GM19328 (cell line): ENCODE results near the gene TBPL1.
A peak's percentile ranks its signal among the peaks of the same experiment; 100 is the strongest.
"Not testable (repeated sequence)": the region's sequence is repeated elsewhere in the genome, so short reads cannot be mapped to it uniquely, and the experiment has no call there.

Experiments
- ATAC-seq: cut with Tn5 transposase; IDR thresholded peaks from one replicate; pipeline ENCODE4 v1.9.1; 2021; ENCODE audit warnings: mild to moderate bottlenecking, moderate library complexity; ENCODE audit not compliant: unreplicated experiment

Gene TBPL1

DNA sequence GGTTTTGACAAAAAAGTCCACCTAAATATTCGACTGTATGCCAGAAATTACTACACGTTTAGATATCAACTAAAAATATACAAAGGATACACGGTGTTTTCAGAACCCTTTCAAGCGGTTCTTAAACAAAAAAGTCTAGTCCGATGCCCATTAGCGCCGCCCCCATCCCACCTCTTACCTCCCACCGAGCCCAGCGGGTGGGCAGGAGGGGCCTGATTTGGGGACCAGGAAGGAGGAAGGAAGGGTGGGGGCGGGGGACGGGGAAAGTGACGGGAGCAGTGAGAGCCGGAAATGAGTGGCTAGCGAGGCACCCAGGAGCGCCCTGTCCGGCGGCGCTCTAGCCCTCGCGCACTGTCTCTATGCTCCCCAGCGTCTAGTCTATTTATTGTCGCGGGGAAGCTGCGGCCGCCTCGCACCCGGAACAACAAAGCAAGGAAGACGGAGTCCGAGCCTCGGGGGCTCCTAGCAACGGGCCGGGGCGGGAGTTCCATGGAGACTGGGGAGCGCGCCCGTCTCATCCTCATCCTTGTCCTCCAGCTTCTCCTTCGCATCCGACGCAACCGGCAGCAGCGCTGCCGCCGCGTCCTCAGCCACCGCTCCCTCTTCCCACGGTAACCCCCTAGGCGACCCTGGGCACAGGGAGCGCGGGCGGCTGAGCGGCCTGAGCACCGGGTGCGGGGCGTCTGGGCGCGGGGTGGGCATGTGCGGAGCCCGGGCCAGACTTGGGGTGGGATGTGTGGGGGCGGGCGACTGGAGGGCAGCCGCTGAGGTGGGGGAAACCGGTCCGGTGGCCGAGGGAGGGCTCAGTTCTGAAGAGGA lies at the start of gene TBPL1:
TBPL1 (plus strand) TSS at position 410 of the 819 bp plus-strand sequence. CDS start 26,902 bp downstream, outside the sequence.
- ATAC-seq = peak; percentile 81

GRCh38 chr6:133903855-133904254 lies 49.2 kb upstream of the TBPL1 start:
- no peak for ATAC-seq

GRCh38 chr6:133906050-133906449 lies 47.0 kb upstream of the TBPL1 start:
- ATAC-seq = no peak

- ATAC-seq = peak; percentile 65
Measured at GRCh38 chr6:133916650-133917151, 36.3 kb upstream of the TBPL1 start.

DNA sequence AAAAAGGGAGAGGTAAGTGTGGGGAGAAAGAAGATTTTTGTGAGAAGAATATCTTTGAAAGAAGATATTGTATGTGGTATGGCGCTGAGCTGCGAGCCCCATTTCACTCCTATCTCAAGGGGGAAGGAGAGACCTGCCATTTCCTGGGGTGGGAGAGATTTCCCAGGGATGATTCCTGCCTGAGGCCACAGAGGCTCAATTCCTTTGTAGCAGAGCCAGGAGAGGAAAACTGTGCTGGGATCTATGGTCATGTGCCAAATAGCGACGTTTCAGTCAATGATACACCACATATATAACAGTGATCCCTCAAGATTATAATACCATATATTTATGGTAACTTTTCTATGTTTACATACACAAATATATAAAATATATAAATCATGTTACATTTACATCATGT lies 35.2 kb upstream of the TBPL1 start:
- no peak for ATAC-seq

DNA sequence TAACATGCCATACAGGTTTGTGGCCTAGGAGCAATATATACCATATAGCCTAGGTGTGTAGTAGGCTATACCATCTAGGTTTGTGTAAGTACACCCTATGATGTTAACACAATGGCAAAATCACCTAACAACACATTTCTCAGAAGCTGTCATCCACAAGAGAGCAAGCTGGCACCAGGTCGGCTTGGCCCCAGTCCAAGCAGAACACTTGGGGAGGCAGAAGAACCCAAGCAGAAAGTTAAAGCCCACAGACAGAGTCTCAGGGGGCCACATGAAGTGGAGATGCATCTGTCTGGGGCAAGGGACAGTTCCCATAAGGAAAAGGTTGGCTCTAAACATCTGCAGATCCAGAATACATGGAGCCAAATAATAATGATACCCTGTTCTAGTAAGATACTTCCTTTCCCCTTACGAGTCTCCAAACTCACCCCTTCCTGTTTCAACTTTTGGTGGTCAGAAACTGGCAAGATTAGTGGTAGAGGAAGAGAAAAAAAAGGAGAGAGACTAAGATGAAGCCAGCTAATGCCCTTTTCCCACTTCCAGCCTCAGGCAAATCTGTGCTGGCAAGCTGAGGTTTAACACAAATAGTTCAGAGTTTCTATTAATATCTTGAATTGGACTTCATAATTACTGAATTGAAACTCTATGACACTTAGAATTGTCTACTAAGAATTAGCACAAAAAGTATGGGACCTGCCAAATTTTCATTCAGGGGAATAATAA lies 34.7 kb upstream of the TBPL1 start:
- ATAC-seq = no peak

- ATAC-seq = no peak
Measured at GRCh38 chr6:133919362-133919761, 33.7 kb upstream of the TBPL1 start.

- no peak for ATAC-seq
Measured at GRCh38 chr6:133921249-133921859, 31.7 kb upstream of the TBPL1 start.

GRCh38 chr6:133923938-133924593 lies 29.0 kb upstream of the TBPL1 start:
- ATAC-seq = peak; percentile 87

DNA sequence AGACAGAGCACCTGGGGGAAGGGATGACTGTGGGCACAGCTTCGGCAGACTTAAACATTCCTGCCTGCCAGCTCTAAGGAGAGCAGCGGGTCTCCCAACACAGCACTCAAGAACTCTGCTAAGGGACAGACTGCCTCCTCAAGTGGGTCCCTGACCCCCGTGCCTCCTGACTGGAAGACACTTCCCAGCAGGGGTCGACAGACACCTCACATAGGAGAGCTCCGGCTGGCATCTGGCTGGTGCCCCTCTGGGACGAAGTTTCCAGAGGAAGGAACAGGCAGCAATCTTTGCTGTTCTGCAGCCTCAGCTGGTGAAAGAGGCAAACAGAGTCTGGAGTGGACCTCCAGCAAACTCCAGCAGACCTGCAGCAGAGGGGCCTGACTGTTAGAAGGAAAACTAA lies 21.8 kb upstream of the TBPL1 start:
- ATAC-seq = not testable (repeated sequence)

GRCh38 chr6:133936352-133936751 lies 16.7 kb upstream of the TBPL1 start:
- ATAC-seq = not testable (repeated sequence)

DNA sequence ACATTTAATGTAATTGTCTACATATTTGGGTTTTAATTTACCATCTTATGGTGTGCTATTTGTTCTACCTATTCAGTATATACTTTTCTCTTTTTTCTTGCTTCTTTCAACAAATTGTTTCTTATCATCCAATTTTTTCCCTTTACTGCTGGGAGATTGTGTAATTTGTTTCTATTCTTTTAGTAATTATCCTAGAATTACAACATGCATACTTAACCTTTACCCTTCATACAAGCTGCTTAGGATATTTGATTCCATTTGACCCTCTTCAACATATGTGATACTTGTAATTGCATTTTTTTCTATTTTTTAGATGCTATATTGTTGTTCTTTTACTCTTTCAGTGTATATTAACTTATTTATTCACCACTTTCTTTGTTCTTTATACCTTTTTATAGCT lies 15.1 kb upstream of the TBPL1 start:
- no peak for ATAC-seq

DNA sequence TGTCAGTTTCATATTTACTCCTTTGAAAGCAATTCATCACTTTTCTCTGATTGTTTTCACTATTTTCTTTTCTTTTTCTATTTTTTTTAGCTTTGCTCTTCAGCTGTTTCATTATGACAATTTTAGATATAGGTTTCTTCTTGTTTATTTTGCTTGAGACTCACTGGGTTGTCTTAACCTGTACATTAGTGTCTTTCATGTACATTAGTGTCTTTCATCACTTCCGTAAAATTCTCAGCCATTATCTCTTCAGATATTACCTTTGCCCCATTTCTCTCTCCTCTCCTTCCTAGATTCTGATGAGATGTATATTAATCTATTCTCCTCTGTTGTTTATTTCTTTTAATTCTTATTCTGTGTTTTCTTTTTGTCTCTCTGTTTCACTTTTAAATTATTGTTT lies 14.5 kb upstream of the TBPL1 start:
- no peak for ATAC-seq

DNA sequence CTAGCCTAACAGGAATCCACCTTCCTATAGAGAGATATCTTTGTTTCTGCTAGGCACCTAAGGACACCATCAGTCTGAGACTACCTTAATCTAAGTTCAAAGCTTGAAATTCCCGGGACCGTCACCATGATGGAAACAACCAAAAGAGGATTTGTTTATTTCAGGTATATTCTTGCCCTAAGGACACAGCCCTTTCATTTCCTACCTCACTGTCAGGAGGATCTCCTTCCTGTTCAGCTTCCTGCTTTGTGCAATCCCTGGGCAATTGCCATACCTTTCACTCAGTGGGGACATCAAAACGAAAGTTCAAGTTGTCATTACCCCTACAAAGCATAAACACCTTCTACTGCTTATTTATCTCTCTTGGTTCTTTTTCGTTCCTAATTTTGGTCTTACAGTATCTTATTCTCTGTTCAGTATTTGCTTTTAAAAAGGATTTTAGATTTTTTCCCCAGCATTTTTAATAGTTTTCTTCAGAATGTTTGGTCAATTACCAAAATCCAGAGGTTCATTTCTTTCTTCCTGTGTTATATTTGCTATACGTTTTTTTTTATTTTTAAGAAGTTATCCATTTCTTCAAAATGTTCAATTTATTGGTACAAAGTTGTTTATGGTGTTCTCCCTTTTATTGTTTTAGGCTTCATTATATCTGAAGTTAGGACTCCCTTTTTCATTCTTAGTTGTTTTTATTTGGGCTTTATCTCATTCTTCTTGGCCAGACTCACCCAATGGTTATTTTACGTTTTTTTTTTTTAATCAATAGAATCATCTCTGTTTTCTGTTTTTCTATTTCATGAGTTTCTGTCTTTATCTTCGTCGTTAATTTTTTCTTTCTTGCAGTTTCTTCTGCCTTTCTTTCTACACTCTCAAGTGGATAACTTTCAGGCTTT lies 13.0 kb upstream of the TBPL1 start:
- no peak for ATAC-seq

DNA sequence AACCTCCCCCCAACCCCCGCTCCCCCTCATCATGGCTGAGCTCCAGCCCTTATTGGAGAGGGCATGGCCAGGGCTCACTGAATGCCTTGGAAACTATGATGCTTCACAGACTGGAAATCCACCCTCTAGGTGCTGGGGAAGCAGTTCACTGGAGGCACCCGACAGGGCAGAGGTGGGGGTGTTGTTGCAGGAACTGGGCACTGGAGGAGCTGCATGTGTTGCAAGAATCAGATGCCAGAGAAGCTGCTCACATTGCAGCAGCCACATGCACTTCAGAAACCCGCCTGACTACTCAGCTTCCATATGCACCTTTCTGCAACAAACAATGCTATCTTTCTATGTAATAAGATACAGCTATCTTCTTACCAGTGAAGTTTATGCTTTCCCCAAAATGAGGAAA lies 7.9 kb upstream of the TBPL1 start:
- ATAC-seq = no peak

DNA sequence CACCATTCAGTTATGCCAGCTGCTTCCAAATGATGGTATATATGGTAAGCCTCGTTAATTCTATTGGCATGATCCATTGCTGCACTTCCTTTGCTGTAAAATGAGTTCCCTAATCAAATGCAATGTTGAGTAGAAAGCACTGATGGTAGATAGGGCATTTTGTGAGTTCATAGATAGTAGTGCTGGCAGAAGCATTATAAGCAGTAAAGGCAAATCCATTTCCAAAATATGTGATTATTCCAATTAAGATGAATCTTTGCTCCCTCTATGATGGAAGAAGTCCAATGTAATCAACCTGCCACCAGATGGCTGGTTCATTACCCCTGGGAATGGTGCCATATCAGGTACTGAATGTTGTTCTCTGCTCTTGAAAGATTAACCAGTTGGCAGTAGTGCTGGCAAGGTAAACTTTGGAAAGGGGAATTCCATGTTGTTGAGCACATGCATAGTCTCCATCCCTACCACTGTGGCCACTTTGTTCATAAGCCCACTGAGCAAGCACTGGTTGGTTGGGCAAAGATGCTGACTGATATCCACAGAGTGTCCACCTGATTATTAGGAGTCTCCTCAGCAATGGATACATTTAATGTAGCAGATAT lies 5.6 kb upstream of the TBPL1 start:
- ATAC-seq = no peak

GRCh38 chr6:133948472-133948871 lies 4.6 kb upstream of the TBPL1 start:
- no peak for ATAC-seq

DNA sequence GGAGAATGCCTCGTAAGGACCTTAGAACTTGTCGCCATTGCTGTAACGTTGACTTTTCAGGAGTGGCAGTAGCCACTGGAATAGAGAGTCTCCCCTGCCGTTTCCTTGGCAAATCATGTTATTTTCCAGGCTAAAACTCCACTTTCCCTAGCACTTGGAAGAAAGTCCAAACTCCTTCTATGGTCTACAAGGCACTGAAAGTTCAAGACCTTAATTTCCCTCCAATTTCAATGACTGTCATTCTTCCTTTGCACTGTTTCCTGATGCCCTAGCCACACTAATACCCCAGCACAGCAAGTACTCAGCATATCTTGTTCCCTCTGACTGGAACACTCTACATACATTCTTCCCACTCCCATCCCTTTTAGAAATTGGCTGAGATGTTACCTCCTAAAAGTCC lies 1.8 kb upstream of the TBPL1 start:
- ATAC-seq = no peak

DNA sequence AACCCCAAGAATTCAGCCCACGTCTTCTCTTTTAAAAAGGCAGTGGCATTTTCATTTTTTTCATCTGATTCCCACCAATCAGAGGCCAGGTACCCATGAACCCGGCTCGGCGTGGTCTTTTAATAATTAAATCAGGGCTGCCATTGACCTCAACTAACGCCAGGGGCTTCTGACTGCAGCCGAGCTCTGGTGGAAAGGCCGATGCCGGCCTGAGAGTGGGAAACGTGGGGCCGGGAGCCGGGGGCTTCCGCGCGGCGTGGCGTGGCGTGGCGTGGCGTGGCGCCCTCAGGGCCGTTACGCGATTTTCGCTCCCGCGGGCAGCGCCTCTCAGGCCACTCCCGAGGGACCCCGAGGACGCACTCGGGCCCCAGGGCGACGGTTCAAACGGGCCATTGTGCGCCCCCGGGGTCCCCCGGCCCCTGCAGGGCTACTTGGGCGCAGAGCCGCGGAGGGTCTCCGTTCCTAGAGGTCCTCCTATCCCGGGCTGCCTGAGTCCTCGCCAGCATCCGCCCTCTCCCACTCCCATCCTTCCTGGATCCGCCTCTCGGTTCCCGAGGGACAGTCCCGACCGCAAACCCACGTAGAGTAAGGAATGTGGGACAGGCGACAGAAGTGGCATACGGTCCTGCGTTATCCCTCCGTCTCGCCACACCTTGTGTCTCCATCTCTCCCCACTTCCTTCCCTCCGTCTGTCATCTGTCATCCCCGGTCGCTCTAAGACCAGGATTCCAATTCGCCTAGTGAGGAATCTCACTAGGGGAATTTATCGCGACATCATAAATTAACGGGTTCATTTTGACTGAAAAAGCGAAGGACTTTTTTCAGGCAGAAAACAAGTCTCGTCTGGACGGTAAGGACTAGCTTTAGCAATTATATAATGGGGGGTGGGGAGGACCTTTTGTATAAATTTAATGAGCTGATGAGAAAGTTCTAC lies 876 bp upstream of the TBPL1 start:
- peak; percentile 48 for ATAC-seq
